ENCODE measurements around the gene SHC4.

- no peak for TF ChIP-seq ZNF24 (IDR thresholded peaks at IDR 0.05)
- no peak for TF ChIP-seq RFX7 (CRISPR knock-in tag; IDR thresholded peaks at IDR 0.05)
- TF ChIP-seq, protein P1, sequence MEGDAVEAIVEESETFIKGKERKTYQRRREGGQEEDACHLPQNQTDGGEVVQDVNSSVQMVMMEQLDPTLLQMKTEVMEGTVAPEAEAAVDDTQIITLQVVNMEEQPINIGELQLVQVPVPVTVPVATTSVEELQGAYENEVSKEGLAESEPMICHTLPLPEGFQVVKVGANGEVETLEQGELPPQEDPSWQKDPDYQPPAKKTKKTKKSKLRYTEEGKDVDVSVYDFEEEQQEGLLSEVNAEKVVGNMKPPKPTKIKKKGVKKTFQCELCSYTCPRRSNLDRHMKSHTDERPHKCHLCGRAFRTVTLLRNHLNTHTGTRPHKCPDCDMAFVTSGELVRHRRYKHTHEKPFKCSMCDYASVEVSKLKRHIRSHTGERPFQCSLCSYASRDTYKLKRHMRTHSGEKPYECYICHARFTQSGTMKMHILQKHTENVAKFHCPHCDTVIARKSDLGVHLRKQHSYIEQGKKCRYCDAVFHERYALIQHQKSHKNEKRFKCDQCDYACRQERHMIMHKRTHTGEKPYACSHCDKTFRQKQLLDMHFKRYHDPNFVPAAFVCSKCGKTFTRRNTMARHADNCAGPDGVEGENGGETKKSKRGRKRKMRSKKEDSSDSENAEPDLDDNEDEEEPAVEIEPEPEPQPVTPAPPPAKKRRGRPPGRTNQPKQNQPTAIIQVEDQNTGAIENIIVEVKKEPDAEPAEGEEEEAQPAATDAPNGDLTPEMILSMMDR (IDR thresholded peaks at IDR 0.05 in 2 of 3, conservative IDR thresholded peaks at IDR 0.05 in 1 of 3; ENCODE audit: insufficient read depth in 2 of 3, low read depth in 1 of 3, low read length in 3 of 3), result no peak
Measured at GRCh38 chr15:48981941-48982340, 18.2 kb upstream of the SHC4 start.

All from K562 (cell line).